ENCODE measurements around the gene MAPKAP1.
A peak's percentile ranks its signal among the peaks of the same experiment; 100 is the strongest.

Gene MAPKAP1

GRCh38 chr9:125672876-125673275 is 34.1 kb downstream of the MAPKAP1 start:
- no peak for DNase-seq

DNA sequence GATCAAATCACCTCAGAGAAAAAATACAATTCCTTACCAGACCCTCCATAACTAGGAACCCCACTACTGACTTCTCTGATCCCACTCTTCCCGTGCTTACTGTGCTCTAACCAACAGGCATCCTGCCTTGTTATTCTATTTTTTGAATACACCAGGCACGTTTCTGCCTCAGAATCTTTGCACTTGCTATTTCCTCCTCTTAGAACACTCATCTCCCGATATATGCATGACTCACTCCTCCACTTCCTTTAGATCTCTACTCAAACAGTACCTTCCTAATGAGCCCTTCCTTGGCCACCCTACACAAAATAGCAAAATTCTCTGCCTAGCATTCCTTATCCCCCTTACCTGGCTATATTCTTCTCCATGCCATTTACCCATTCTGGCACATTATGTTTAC is 43.9 kb downstream of the MAPKAP1 start:
- DNase-seq, result no peak

GRCh38 chr9:125660557-125660956 is 46.5 kb downstream of the MAPKAP1 start:
- no peak for DNase-seq

GRCh38 chr9:125659954-125660353 is 47.1 kb downstream of the MAPKAP1 start:
- DNase-seq, result no peak

GRCh38 chr9:125659201-125659840 is 47.7 kb downstream of the MAPKAP1 start:
- DNase-seq, result no peak

DNA sequence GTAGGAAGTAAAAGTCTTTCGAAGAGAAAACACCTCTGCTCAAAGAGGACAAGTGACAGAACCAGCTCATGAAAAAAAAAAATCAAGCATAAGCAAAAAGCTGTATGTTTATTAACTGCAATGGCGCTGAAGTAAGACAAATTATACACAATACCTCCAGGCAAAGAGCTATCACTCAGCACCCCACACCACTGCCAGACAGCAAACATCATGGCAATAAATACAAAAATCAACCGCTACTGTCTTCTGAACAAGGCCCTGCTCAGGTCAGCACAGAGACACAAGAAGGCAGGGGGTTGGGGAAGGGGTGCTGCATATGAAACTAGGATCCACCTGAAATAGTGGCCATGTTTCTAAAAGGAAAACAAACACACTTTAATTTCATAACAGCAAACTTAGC is 50.4 kb downstream of the MAPKAP1 start:
- DNase-seq, result peak in 1 of 2 experiments; percentile 20

DNA sequence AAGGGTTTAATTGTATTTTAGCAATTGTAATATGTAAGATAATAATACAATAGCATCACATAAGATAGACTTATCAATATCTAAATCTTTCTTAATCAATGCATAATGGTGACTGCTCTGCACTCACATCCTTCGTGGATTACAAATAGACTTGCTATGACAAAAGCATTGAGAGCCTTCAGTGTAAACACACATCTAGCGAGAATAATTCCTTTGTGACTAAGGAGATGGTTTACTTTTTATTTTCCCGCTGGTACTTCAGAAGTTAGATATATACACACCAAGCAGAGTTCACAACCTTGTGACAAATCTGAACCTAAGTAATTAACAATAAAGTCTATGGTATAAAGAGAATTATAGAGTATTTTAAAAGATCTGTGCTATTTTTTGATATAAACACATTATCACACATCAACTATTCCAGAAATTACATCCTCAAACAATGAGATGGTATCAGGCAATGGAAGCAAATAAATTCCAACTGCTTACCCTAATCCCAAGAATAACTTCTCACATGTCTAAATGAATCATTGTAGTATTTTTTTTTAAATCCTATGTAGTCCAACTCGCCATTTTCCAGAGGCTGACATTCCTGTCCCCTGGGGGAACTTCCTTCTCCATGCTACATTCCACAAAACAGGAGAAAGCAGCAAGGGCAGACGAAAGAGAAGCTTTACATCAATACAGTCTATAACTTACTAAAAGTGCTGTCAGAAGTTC is 51.2 kb downstream of the MAPKAP1 start:
- no peak for DNase-seq

- no peak for DNase-seq
Observed at GRCh38 chr9:125655066-125655633, 51.9 kb downstream of the MAPKAP1 start.

DNA sequence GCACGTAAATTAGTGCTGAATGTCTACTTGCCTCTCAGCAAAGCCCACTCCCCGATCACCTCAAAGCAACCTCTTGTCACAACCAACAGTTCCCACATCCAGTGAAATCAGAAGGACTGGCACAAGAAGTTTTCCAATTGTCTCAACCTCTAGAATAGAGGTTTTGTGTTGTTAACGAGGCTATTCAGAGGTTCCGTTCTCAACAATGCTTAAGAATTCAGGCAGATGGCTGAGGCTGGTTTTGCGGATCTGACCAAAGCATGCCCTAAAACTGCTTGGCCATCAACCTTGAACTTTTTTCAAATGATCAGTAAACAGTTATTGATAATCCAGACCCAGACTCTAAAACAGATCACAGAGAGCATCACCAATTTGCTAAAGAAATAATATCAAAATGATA is 52.9 kb downstream of the MAPKAP1 start:
- DNase-seq, result no peak

DNA sequence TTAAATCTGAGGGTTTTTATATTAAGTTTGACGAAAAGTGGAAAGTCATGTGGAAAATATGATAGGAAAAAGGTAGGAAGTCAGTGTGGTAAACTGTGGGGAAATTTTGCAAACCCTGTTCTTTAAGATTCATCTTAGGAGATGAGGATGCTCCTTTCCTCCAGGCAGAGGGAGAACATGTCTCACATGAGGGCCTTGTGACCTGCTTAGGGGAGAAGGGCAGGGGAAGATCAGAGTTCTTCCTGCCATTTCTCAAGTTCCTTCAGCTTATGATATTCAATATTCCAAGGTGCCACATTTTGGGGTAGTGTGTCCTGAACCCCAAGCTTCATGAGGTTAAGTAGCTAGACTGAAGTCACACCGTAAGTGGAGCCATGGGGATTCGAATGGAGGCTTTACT is 53.7 kb downstream of the MAPKAP1 start:
- DNase-seq, result no peak

- DNase-seq, result no peak
Observed at GRCh38 chr9:125652759-125653158, 54.2 kb downstream of the MAPKAP1 start.

DNA sequence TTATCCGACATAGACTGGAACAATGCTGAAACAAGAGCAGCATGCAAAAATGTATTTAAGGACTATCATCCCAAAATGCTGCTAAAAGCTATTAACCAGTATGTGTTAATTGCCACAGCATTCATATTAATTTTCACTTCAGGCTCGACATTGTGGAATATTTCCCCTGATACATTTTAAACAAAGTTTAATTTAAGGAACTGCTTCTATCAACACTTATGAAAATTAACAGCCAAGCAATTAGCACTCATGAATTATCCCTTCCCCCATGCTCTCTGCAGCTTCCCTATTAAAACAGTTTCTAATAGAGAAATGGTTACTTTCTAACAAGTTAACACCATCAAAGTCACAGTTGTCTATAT is 54.8 kb downstream of the MAPKAP1 start:
- no peak for DNase-seq

GRCh38 chr9:125651576-125652232 is 55.3 kb downstream of the MAPKAP1 start:
- no peak for DNase-seq

DNA sequence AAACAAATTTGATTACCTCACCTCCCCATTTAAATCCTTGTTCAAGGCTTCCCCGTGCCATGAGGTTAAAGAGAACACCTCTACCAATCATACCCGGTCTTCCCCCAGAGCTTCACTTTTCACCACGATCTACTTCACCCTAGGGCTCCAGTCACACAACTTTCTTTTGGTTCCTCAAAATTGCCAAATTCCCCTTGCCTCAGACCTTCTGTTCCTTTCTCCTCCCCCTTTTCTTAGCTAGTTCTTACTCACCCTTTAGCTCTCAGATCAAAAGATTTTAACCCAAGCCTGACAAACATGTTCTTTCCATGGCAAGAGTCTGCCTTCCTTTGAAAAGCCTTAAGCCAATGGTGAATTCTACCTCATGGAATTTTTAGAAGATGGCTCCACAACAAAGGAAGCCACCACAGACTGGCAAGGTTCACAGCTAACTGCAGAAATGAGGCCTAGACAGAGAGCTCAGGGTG is 56.7 kb downstream of the MAPKAP1 start:
- DNase-seq, result no peak

DNA sequence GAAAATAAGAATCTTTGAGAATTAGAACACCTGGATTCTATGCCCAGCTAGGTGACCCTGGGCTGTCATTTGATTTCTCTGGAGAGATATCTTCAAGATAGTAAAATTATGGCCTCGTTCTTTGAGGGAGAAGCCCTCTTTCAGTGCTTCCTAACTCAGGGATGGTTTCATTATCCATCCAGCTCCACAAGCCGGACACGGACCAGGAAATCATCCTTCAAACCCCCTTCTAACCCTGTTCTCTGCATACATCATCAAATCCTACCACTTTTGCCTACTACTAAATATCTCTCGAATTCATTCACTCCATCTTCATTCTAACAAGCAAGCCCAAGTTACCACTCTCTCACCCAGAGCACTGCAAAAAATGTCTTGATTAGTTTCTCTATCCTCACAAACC is 57.2 kb downstream of the MAPKAP1 start:
- DNase-seq, result no peak

GRCh38 chr9:125649315-125649714 is 57.7 kb downstream of the MAPKAP1 start:
- peak in 1 of 2 experiments; percentile 26 for DNase-seq

DNA sequence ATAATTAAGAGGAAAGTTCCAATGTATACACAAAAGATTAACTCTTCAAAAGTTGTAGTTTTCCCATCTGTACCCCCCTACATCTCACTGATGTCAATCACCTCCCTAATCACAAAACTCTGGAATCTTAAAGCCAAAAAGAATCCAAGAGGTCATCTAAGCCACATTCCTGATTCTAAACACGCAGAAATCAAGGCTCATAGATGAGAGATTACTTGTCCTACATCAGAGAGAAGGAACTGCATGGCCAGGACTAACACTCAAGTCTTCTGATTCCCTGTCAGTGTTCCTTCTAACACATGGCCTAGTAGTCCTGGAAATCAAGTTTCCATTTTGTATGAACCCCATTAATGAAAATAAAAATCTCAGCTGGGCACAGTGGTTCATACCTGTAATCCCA is 58.7 kb downstream of the MAPKAP1 start:
- no peak for DNase-seq

GRCh38 chr9:125646621-125647100 is 60.3 kb downstream of the MAPKAP1 start:
- no peak for DNase-seq

DNA sequence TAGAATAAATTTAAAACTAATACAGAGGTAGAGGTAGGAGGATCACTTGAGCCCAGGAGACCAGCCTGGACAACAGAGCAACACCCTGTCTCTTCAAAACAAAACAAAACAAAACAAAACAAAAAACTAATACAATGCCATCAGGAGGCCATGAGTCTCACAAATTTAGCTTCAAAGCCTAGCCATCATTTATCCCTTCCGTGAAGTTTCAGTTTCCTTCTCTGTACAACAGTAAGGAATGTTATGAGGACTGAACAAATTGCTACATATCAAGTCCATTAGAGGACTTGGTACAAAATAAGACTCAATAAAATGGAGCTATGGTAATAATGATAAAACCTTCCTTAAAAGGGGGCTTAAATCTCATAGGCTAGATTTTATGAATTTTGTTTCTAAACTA is 60.8 kb downstream of the MAPKAP1 start:
- DNase-seq, result no peak

DNA sequence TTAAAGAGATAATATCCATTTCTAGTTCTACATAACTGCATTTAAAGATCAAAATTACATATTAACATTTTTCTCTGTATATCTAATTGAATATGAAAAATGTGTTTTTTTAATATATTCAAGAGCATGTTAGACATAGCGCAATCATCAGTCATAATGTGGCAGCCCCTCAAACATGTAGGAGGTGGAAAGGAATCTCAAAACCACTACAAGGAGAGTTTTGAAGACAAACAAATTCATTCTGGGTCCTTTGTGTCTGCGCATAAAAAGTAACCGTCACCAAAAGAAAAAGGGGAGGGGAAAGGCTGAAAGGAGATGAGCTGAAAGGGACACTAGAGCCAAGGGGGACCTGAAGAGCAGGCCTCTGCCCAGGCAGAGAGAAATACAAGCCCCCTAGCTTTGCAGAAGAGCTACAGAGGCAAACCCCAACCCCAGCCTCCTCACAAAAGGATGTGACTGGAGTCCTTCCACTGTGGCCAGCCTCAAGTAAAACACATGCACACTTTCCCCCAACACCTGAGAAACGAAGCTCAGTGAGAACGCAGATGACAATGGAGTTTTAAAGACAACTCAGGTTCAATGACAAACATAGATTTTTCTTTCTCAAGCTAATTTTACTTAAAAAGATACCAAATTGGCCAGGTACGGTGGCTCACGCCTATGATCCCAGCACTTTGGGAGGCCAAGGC is 62.0 kb downstream of the MAPKAP1 start:
- DNase-seq, result no peak

DNA sequence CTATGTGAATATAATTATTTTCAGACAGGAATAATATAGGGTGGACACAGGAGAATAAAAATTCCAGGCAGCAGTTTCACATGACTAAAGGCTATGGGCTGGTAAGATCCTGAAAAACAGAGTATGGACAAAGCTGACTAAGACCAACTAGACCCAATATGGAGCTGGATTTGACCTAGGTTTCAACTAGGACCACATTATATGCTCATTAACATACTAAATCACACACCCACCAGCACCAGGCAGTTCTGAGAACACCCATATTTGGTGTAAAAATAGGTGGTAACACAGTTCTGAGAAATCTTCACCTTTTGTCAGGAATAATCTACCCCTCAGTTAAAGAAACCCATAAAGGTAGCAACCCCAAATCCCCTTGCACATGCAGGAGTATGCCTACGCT is 64.7 kb downstream of the MAPKAP1 start:
- no peak for DNase-seq

DNA sequence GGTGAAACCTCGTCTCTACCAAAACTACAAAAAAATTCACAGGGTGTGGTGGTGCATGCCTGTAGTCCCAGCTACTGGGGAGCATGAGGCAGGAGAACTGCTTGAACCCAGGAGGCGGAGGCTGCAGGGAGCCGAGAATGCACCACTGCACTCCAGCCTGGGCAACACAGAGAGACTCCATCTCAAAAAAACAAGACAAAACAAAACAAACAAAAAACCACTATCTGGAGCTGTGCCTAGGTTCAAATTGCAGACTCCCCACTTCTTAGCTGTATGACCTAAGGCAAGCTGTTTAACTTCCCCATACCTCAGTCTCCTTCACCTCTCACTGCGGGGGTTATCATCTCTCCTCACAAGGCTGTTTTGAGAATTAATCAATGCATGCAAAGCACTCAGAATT is 68.0 kb downstream of the MAPKAP1 start:
- no peak for DNase-seq

All from NCI-H2081 (cell line).